ENCODE data around the gene ZC3H7B. TPM values are rescaled to one million over a fixed set of nuclear protein-coding genes. Genes with fewer than 3 reads are reported as not detected.
"Not testable (repeated sequence)": the region's sequence is repeated elsewhere in the genome, so short reads cannot be mapped to it uniquely, and the experiment has no call there.

The ZC3H7B gene
- total RNA-seq, 1 donor from 2014 or later, result 63.9 TPM

DNA sequence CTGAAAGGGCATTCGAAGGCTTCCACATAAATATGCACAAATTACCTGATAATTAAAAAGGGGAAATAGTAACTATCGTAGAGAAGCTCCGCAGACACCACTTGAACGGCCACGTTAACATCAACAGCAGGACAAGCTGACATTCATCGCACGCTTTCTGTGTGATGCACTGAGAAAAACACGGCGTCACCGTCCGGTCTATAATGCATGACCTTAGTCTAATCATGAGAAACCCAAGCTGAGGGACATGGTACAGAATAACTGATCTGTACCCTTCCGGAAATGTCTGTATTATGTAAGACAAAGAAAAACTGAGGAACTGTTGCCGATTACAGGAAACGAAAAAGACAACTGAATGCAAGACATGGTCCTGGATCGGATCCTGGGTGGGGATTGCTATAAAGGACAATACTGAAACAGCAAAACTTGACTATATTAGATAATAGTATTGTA, 14.7 kb upstream of the ZC3H7B start:
- no peak for DNase-seq (ENCODE audit: low read depth, low spot score)

DNA sequence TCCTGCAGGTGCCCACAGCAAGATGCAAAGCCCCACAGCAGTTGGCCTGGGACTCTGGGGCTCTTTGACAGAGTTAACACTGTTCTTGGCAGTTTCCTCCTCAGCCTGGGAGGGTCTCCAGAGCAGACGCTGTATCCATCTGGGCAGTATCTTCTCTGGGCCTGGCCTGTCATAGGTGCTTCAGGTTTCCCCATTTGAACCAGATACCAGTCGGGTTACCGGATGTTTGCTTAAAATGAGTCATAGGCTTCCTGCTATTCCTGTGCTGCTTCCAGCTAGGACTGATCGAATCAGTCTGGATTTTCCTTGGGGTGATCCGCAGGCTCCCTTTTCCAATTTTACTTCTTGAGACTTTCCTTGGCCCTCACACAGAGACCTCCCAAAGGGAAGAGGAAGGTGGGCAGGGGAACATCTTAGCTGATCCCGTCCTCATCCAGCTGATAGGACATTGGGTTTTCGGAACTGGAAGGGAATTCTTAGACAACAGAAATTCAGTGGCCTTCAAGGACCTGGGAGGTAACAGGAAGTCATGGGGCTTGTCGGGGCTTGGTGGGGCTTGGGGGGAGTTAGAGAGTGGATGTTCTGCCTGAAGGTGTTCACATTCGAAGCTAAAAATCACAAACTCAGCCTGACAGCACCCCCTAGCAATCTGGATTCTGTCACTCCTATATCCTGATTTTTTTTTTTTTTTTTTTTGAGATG, 12.9 kb upstream of the ZC3H7B start:
- DNase-seq (ENCODE audit: low read depth, low spot score), result peak; percentile 53

DNA sequence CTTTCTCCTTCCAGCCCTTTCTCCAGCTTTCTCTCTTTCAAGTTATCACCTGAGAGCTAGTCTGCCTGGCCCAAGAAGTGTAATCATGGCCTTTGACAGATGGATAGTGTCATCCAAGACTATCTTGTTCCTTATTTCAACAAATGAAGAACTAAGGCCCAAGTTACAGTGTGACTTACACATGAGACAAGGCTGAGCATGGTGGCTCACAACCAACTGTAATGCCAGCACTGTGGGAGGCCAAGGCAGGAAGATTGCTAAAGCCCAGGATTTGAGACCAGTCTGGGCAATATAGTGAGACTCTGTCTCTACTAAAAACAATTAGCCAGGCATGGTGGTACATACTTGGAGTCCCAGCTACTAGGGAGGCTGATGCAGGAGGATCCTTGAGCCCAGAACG, 11.7 kb upstream of the ZC3H7B start:
- DNase-seq (ENCODE audit: low read depth, low spot score), result no peak

DNA sequence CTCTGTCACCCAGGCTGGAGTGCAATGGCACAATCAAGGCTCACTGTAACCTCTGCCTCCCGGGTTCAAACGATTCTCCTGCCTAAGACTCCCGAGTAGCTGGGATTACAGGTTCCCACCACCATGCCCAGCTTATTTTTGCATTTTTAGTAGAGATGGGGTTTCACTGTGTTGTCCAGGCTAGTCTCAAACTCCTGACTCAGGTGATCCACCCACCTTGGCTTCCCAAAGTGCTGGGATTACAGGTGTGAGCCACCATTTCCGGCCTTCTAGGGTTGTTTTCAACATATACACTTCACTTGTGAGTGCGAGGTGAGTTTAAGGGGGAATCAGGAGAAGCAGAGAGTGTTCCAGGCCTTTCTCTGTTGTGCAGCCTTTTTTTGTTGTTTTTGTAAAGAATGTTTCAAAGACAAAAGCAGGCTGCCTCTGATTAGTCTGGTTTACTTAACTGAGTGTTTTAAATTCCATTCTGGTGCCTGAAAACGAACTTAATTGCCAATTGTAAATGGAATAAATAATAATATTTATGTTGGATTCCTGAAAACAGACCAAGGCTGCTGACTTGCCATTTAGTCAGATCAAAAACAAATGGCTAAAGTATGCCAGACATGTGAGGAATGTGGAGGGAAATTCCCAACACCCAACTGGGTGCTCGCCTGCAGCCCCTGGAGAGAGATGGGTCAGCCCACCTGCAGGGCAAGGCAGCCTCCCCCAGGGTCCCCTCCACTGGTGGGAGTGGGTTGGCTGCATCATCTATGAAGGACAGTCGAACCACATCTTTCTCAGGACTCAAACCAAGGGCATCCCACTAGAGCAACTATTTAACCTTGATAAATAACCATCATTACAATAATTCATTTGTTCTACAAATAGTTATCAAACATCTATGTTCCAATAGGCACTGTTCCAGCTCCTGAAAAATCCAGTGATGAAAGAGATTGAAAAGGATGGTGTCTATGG, 10.8 kb upstream of the ZC3H7B start:
- peak; percentile 66 for DNase-seq (ENCODE audit: low read depth, low spot score)

DNA sequence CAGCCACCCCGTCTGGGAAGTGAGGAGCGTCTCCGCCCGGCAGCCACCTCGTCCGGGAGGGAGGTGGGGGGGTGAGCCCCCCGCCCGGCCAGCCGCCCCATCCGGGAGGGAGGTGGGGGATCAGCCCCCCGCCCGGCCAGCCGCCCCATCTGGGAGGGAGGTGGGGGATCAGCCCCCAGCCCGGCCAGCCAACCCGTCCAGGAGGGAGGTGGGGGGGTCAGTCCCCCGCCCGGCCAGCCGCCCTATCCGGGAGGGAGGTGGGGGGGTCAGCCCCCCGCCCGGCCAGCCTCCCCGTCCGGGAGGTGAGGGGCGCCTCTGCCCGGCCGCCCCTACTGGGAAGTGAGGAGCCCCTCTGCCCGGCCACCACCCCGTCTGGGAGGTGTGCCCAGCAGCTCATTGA, 6.5 kb upstream of the ZC3H7B start:
- not testable (repeated sequence) for DNase-seq (ENCODE audit: low read depth, low spot score)

DNA sequence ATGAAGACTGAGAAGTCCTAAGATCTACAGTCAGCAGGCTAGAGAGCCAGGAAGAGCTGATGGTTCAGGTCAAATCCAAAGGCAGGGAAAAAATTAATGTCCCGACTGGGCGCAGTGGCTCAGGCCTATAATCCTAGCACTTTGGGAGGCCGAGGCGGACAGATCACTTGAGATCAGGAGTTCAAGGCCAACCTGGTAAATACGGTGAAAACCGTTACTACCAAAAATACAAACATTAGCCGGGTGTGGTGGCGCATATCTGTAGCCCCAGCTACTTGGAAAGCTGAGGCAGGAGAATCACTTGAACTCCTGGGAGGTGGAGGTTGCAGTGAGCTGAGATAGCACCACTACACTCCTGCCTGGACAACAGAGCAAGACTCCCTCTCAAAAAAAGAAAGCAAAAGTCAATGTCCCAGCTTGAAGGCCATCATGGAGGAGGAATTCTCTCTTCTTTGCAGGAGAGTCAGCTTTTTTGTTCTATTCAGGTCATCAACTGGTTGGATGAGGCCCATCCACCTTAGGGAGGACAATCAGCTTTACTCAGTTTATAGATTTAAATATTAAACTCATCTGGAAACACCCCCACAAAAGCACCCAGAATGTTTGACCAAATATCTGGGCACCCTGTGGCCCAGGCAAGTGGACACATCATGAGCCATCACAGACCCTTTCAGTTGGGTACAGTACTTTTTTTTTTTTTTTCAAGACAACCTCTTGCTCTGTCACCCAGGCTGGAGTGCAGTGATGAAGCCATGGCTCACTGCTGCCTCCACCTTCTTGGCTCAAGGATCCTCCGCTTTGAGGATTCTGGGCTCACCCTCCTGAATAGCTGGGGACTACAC, 4.3 kb upstream of the ZC3H7B start:
- no peak for DNase-seq (ENCODE audit: low read depth, low spot score)

DNA sequence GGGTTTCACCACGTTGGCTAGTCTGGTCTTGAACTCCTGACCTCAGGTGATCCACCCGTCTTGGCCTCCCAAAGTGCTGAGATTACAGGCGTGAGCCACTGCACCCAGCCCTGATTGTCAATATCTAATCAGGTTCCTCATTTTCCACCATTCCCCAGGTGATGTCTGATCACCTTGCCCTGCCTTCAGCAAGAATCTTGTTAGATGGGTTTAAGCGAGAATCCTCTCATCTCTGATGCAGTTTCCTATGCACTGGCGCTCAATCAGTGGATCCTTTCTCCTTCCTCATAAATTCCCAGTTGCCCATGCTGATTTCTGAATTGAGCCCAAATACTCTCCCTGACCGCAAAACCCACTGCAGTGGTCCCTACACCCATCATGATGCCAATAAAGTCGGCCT, 664 bp upstream of the ZC3H7B start:
- no peak for DNase-seq (ENCODE audit: low read depth, low spot score)

DNA sequence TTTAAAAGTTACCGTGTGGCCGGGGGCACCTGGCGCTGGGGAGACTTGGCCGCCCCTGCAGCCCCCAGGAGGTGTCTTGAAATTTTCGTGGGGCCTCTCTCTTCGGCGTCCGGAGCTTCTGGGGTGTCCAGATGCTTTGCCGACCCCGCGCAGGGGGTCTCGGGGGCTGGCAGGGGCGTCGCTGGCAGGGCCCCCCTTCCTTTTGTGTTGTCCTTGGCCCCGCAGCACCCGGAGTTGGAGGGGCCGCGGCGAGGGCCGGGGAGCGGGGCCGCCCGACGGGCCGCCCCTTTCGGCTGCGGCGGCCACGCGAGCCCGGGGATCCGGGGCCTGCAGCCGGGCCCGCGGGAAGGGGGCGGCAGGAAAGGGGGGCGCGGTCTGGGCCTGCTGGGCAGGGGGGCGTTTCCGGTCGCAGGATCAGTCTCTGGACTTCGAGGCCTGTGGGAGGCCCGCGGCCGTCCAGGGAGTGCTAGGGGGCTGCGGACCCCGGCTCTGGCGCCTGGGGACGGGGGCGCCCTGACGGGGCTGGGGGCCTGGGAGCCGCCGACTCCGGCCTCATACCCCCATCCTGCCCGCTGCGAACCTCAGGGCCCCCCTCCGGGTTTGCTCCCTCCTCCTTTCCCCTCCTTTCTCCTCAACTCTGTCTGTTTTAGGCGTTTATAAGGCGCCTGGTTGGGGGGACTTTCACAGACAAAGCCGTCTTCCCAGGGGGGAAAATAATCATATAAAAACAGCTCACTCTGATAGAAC, 869 bp downstream of the ZC3H7B start:
- DNase-seq (ENCODE audit: low read depth, low spot score), result no peak

DNA sequence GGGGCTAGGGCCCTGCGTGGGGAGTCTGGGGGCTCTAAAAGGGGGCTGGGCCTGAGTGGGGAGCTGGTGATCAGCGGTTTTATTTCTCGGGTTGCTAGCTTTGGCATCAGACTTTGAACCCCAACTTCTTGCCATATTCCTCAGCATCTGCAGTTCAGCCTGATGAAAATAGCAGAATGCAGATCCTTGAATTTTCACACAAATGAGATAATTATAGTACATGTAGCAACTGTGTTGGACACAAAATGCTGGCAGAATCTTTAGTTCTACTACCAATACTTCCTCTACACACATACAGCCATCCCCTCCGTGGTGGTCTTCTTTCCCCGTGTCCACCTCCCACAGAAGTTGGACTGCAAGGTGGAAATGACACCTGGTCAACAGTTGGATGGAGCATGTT, 1.5 kb downstream of the ZC3H7B start:
- no peak for DNase-seq (ENCODE audit: low read depth, low spot score)

DNA sequence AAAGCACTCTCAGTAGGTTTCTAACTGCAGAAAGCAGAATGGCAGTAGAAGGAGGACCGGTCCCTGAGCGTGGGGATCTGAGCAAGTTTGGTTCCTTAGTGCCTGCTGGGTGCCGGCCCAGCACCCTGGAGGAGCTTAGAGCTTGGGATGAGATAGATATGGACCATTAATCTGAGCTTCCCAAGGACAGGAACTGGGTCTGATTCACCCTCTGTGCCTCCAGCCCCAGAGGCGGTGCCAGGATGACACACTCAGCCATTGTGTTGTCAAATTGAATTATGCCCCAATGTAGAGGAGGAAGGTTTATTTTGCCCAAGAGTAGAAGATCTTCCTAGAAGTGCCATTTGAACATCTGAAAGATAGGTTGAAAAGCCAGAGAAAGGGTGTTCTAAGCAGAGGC, 4.3 kb downstream of the ZC3H7B start:
- DNase-seq (ENCODE audit: low read depth, low spot score), result no peak

DNA sequence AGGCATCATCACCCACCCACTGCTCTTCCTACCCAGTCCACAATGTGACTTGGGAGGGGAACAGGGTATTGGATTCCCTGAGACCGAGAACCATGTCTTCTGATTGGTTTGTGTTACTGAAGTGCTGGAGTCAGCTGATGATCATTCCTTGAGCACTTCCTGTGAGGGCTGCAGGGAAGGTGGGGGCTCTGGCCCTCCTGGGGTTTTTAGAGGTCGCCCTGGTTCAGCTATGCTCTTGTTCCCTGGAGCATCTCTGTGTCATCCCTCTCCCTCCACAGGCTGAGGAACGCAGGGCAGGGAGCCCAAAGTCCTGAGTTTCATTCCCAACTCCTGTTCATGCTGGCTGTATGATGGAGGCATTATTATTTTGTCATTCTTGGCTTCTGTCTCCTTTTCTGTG, 6.7 kb downstream of the ZC3H7B start:
- DNase-seq (ENCODE audit: low read depth, low spot score), result no peak

DNA sequence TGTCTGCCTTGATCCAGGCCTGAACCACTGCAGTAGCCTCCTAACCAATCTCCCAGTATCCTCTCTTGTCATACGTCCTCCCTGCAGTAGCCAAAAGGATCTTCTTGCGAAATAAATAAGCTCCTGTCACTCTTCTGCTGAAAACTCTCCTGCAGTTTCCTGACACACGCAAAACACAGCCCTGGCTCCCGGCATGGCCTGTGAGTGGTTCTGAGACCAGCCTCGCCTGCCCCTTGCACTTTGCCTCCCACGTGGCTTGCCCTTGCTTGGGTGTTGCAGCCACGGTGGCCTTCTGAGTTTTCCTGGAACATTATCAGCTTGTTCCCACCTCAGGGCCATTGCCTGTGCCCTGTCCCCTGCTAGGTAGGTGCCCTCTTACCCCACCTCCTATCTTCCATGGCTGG, 7.2 kb downstream of the ZC3H7B start:
- no peak for DNase-seq (ENCODE audit: low read depth, low spot score)

DNA sequence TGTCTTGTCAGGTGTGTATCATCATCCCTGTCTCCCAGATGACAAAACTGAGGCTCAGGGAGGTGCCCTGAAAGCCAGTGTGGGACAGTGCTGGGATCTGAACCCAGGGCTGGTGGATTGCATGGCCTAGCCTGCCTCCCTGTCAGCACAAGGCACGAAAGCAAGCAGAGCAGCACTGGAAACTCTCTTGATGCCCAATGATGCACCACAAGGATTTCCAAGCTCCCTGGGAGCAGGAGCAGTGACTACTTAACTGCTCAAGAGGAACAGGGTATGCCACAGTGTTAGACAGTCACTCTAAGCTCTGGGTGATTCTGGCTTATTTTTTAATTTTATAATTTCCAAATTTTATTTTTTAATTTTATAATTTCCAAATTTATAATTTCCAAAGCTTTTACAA, 9.0 kb downstream of the ZC3H7B start:
- no peak for DNase-seq (ENCODE audit: low read depth, low spot score)

DNA sequence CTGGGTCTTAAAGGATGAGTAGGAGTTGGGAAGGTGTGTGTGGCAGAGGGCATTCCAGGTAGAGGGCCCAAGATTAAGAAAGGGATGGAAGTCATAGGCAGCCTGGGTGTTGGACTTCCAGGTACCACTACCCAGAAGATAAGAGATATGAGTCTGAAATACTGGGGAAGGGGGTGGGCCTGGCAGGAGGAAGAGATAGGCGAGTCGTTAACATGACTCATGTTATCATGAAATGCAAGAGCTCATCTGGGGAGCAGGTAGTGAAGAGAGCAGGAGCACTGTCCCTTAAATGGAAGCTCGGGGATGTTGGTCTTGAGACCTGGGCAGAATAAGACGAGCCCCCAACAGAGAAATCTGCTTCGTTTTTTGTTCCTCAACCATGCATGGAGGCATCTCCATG, 10.2 kb downstream of the ZC3H7B start:
- DNase-seq (ENCODE audit: low read depth, low spot score), result no peak

DNA sequence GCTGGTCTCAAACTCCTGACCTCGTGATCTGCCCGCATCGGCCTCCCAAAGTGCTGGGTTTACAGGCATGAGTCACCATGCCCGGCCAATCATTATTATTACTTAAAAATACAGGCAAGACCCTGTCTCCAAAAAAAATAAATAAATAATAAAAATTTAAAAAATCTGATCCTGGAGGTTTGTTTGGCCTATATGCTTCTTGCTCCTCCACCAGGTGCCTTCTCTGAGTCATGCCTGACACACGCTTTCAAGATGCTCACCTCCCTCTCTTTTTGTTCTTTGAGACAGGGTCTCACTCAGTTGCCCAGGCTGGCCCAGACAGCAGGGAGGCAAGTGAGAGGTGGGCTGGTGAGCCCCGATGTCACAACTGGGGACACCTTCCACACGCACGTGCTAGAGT, 13.5 kb downstream of the ZC3H7B start:
- no peak for DNase-seq (ENCODE audit: low read depth, low spot score)

DNA sequence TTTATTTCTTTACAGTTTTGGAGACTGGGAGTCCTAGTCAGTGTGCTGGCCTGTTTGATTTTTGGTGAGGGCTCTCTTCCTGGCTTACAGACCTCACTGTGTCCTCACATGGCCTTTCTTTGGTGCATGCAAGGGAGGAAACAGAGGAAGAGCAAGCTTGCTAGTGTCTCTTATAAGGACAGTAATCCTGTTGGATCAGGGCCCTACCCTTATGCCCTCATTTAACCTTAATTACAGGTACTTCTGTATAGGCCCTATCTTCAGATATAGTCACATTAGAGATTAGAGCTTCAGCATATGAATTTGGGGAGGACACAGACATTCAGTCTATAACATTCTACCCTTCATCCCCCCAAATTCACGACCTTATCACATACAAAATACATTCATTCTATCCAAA, 14.3 kb downstream of the ZC3H7B start:
- DNase-seq (ENCODE audit: low read depth, low spot score), result no peak

DNA sequence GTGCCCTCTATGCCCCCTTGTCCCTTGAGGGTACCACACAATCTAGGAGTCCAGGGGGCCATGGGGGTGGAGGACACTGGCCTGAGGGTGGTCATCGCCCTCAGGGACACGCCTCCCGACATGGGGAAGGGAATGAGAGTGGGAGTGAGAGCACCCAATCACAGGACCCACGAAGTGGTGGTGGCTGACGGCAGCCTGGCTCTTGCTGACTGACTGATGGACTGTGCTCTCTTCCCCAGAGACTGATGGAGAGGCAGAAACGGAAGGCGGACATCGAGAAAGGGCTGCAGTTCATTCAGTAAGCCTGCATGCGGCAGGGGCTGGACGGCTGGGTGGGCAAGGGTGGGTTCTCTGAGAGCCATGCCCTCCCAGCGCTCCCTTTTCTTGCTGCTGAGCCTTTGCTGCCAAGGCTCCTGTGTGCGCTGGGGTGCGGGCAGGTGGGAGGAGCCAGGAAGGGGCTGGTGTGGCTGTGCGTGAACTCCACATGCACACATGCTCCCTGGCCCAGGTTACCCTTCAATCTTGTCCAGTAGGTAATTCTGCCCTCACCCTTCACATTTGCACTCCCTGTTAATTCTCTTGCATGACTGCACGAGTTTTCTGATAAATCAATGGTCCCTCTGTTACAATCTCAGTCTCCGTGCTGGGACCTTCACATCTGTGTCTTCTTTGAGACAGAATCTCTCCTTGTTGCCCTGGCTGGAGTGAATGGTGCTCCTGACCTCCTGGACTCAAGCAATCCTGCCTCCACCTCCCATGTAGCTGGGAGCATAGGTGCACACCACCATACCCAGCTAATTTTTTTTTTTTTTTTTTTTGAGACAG, 19.3 kb downstream of the ZC3H7B start:
- no peak for DNase-seq (ENCODE audit: low read depth, low spot score)

DNA sequence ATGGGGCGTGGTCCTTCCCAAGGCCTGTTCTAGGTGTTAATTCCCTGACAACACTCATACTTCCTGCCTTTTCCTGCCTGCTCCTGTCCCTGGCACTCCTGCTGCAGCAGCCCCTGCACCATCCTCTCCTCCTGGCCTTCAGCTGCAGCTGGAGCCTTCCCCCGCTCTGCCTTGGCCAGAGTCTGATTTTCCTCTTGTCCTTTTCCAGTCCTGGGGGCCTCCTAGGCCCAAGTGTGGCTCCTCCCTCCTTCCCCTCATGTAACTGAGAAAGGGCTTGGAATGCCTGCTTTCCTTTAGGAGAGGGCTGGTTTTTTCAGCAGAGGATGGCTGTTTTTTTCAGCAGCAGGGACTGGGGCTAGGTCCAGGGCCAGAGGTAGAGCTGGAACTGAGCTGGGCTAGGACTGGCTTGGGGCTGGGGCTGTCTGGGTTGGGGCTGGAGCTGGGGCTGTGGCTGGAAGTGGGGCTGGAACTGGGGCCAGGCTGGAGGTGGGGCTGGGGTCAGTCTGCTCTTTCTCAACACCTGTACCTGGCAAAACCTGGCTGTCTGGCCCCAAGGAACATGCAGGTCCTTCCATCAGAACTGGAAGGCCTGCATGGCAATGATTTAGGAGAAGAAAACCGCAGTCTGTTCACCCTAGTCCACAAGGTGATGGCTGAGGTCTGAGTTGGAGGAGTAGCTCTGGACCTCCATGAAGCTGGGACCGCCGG, 23.6 kb downstream of the ZC3H7B start:
- no peak for DNase-seq (ENCODE audit: low read depth, low spot score)

DNA sequence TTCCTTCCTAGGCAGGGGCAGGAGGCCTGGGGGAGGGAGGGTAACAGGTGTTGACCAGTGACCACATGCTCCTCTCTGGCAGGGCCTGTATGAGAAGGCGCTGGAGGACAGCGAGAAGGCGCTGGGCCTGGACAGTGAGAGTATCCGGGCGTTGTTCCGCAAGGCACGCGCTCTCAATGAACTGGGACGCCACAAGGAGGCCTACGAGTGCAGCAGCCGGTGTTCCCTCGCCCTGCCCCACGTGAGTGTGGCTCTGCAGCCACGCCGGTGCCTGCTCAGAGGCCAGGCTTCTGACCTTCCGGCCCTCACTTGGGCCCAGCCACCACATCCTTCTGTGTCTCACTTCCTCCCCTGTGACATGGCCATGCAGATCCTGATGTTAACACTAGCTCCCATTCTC, 25.8 kb downstream of the ZC3H7B start:
- no peak for DNase-seq (ENCODE audit: low read depth, low spot score)

DNA sequence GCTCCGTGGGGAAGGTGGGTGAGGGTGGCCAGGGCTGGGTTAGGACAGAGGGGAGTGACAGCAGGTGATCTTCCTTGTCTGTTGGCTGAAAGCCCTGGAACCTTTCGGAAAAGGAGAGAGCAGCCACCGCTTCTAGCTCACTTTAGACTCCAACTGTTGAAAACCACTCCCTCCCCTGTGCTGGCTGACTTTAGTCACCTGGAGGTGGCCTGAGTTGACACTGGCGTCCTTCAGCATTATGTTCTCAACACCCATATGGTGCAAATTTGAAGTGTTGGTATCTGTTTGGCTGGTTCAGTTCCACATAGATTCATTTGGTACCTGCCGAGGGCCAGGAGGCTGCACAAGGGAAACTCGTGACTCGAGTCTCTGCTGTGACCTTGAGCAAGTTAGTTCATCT, 28.8 kb downstream of the ZC3H7B start:
- DNase-seq (ENCODE audit: low read depth, low spot score), result no peak
